NCI-H2196 treated with DMSO at 0.1 percent for 48 hours (cell line): ENCODE data around the gene PIGL.
"Not testable (repeated sequence)": the region's sequence is repeated elsewhere in the genome, so short reads cannot be mapped to it uniquely, and the experiment has no call there.

Source experiments
- DNase-seq: peaks from one replicate; lab custom pipeline; 2025; ENCODE audit not compliant: unreplicated experiment; lab: John Stamatoyannopoulos, UW

The PIGL gene

DNA sequence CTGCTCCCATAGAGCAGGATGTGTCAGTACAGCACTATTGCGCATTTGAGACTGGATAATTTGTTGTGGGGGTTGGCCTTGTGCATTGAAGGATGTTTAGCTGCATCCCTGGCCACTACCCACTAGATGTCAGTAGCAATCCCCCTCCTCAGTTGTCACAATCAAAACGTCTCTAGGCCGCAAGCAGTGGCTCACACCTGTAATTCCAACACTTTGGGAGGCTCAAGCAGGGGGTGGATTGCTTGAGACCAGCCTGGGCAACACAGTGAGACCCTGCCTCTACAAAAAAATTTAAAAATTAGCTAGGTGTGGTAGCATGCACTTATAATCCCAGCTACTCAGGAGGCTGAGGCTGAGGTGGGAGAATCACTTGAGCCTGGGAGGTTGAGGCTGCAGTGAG, 87.8 kb downstream of the PIGL start:
- DNase-seq, result no peak

DNA sequence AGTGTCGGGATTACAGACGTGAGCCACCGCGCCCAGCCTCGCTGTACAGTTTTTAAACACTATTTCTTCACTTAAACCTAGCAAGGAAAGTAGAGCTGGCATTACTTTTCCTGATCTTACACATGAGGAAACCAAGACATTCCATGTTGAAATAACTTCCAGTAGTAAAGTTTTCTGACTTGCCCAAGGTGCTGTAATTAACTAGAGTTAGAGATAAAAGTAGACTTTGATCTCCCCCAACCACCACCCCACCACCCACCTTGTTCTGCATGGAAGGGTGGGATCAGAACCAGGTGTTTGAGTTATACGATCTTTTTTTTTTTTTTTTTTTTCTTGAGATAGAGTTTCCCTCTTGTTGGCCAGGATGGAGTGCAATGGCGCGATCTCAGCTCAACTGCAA, 89.2 kb downstream of the PIGL start:
- no peak for DNase-seq

DNA sequence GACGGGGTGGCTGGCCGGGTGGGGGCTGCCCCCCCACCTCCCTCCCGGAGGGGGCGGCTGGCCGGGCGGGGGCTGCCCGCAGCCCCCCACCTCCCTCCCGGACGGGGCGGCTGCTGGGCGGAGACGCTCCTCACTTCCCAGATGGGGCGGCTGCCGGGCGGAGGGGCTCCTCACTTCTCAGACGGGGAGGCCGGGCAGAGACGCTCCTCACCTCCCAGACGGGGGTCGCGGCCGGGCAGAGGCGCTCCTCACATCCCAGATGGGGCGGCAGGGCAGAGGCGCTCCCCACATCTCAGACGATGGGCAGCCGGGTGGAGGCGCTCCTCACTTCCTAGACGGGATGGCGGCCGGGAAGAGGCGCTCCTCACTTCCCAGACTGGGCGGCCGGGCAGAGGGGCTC, 95.1 kb downstream of the PIGL start:
- not testable (repeated sequence) for DNase-seq

GRCh38 chr17:16313139-16314090, 96.4 kb downstream of the PIGL start:
- DNase-seq, result no peak

DNA sequence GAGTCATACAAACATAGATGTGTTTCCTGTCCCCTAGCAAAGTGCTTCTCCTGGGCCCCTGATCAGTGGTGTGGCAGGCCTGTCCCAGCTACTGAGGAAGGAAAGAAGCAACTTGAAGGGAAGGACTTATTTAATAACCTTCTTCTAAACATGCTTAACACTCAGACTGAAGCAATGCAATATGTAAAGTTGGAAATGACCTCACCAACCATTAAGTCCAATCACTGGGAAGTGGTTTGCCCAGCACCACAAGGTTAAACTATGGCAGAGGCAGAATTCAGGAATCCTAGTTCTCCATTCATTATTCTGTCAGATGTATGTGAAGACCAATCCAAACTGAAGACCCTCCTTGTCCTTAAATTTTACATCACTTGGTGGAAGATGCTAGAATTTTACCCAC, 97.2 kb downstream of the PIGL start:
- no peak for DNase-seq

- no peak for DNase-seq
These were observed 97.8 kb downstream of the PIGL start for GRCh38 chr17:16314859-16315258.

DNA sequence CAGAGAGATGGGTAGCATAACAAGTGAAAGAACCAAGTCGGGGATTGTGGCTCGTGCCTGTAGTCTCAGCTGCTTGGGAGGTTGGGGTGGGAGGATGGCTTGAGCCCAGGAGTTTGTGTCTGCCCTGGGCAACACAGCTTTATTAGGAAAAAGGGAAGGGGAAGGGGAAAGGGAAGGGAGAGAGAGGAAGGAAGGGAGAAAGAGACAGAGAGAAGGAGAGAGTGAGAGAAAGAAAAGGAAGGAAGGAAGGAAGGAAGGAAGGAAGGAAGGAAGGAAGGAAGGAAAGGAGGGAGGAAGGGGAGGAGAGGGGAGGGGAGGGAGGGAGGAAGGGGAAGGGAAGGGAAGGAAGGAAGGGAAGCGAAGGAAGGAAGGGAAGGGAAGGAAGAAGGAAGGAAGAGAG, 103.0 kb downstream of the PIGL start:
- DNase-seq, result no peak

DNA sequence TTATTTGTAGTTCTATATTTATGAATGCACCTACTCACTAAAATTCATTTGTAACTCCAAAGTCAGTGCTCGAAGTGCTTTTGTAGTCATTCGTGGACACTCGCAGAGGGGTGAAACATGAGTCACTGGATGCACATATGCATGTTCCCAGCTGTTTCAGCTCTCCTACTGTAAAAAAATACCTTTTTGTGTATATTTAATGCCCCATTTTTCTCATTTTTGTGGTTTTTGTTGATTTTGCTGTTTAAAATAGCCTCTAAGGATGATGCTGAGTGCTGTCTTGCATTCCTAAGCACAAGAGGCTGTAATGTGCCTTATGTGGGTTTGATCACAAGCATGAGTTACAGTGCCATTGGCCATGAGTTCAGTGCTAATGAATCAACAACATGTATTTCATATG, 105.6 kb downstream of the PIGL start:
- DNase-seq, result no peak

DNA sequence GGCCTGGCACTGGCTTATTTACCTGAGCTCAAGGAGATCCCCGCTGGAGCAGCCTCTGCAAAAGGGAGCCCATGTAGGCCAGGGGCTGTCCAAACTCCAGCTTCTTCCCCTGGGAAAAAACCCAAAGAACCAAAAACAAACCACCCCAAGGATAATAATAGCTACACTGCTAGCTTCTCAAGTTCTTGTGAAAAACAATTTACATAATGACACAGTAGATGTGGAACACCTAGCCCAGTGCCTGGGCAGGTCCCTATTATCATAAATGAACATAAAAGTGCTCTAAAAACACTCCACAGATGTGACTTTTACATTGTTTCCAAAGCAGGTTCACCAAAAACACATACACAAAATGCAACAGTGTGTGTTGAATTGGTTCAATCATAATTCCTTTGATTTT, 109.0 kb downstream of the PIGL start:
- DNase-seq, result no peak

GRCh38 chr17:16327018-16327417, 110.0 kb downstream of the PIGL start:
- no peak for DNase-seq

GRCh38 chr17:16328997-16329396, 112.0 kb downstream of the PIGL start:
- no peak for DNase-seq

GRCh38 chr17:16329519-16330271, 112.7 kb downstream of the PIGL start:
- no peak for DNase-seq

GRCh38 chr17:16338391-16338790, 121.4 kb downstream of the PIGL start:
- DNase-seq, result no peak

- no peak for DNase-seq
These were observed 122.4 kb downstream of the PIGL start for GRCh38 chr17:16339402-16339801.

GRCh38 chr17:16339959-16340358, 122.9 kb downstream of the PIGL start:
- no peak for DNase-seq

DNA sequence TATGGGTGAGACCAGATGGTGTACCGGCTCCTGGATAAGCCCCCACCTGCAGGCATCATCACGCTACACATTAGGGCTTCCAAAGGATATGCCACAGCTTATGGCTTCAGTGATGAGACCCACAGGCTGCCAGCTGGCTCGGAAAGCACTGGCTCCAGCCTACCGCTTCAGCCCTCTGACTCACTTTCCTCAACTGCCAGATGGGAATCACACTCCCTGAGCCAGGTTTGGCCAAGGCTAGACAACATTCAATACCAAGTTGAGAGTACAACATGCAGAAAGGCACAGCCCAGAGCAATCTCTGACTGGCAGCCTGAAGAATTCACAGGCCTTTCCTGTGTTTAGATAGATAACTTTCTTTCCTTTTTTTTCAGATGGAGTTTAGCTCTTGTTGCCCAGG, 126.0 kb downstream of the PIGL start:
- DNase-seq, result no peak

GRCh38 chr17:16343569-16343968, 126.6 kb downstream of the PIGL start:
- no peak for DNase-seq

DNA sequence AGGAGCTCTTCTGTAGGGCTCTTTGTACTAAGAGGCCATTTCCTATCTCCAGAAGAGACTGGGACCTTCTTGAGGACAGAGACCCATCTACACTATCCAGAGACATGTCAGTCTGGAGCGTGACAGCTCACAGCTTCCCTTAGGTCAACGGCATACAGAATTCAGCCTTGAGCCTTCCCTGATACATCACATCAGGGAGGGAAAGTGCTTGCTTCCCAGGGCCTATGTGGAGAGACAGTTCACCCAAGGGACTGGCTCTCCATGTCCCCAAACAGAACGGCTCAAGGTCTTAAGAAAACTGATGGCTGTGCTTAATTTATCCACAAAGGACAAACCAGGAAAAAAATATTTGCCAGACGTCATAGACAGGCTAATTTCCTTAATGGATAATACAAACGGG, 128.6 kb downstream of the PIGL start:
- DNase-seq, result no peak

- DNase-seq, result no peak
These were observed 129.8 kb downstream of the PIGL start for GRCh38 chr17:16346721-16347271.

DNA sequence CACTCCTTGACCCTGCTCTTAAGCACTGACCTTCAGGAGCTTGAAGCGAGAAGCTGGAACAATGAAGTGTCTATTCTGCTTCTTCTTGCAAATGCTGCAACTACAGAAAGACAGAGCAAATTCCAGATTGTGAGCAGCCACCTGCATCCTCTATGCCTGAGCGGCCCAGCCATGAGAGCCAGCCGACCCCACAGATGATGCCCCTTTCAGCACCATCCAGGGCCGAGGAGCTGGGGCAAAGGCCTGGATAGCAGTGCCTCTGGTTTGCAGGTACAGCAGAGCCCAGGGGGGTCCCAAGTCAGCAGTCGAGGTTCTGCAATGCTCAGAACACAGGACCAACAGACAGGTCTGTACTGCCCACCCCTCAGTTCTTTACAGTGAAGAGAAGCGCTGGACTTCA, 131.6 kb downstream of the PIGL start:
- no peak for DNase-seq

DNA sequence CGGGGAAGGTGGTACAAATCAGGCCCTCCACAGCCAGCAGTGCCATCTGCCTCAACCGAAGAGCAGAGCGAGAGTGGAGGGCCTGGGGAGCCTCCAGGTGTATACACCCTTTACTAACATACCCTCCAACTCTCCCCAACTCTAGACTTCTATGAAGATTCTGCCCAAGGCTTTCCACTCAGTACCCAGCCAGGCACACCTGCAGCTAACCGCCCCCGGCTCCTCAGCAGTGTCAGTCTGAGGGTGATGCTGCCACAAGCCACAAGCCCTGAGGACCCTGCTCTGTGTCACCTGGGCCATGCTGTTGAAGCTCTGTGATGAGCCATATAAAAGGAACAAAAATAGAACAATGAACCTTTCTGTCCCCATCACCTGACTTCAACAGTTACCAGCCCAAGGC, 132.4 kb downstream of the PIGL start:
- no peak for DNase-seq

DNA sequence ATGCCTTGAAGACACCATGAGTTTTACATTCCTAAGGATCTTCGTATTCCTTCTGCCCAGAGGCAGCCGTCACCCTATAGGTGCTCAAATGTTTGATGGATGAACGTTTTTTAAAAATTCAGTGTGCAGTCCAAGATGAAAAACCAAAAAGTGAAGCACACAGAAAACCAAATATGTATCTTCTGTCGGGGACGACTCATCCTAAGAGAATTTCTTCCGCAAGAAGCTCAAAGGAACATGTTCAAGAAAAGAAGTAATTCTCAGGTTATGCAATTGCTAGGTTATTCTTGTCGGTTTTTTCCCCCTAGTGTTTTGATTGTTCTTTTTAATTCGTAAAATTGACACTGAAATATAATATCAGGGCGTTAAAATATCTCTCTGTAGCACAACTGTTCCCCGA, 134.8 kb downstream of the PIGL start:
- no peak for DNase-seq
